Keratinocyte (primary cell): ENCODE results near the gene RECK. TPM values are rescaled to one million over a fixed set of nuclear protein-coding genes. Genes with fewer than 3 reads are reported as not detected.

Experiments
- DNase-seq: peaks from one replicate; pipeline ENCODE4 v3.0.0-alpha.2; 2011; ENCODE audit warnings: low read depth, missing footprints, low spot score
- FAIRE-seq: peaks from 2 replicates; lab custom pipeline; 2011; peaks lifted over from hg19 to GRCh38; lab: Jason Lieb, UNC
- H2AFZ ChIP-seq: 2 replicates; pipeline ENCODE4 v1.6.0; 2012; ENCODE audit warnings: low read length, control low read depth, inconsistent platforms; ENCODE audit not compliant: control insufficient read depth
- H3K27ac ChIP-seq: 2 replicates; pipeline ENCODE4 v1.5.1; 2011; ENCODE audit warnings: low read length; ENCODE audit not compliant: control insufficient read depth, insufficient read depth
- H3K27me3 ChIP-seq: 3 replicates; pipeline ENCODE4 v1.6.0; 2011; ENCODE audit warnings: low read length; ENCODE audit not compliant: control insufficient read depth, insufficient read depth; ENCODE audit errors: extremely low read depth
- H3K36me3 ChIP-seq, 2 experiments: 2 replicates in 1 of 2; 3 replicates in 1 of 2; pipeline ENCODE4 v1.5.1; 2011; ENCODE audit warnings: low read length in 2 of 2, mild to moderate bottlenecking in 1 of 2; ENCODE audit not compliant: control insufficient read depth in 2 of 2, insufficient read depth in 2 of 2; ENCODE audit errors: extremely low read depth in 1 of 2
- H3K4me1 ChIP-seq: 3 replicates; pipeline ENCODE4 v1.5.1; 2011; ENCODE audit warnings: low read length; ENCODE audit not compliant: control insufficient read depth, insufficient read depth; ENCODE audit errors: extremely low read depth
- H3K4me2 ChIP-seq: 3 replicates; pipeline ENCODE4 v1.6.0; 2011; ENCODE audit warnings: low read depth, low read length; ENCODE audit not compliant: control insufficient read depth, insufficient read depth; ENCODE audit errors: extremely low read depth
- H3K4me3 ChIP-seq, 3 experiments: fragments of 200-600 bp in 1 of 3; sonication (generic) in 1 of 3; 2 replicates in 2 of 3; 3 replicates in 1 of 3; pipeline ENCODE4 v1.5.1; 2011 to 2016; ENCODE audit warnings: low read length in 3 of 3, mild to moderate bottlenecking in 3 of 3, control low read depth in 2 of 3, inconsistent platforms in 1 of 3, low read depth in 1 of 3, mixed read lengths in 1 of 3, mixed run types in 1 of 3, moderate library complexity in 1 of 3; ENCODE audit not compliant: control insufficient read depth in 2 of 3, insufficient read depth in 2 of 3; ENCODE audit errors: extremely low read depth in 1 of 3
- H3K79me2 ChIP-seq: 2 replicates; pipeline ENCODE4 v1.6.0; 2012; ENCODE audit warnings: low read length; ENCODE audit not compliant: control insufficient read depth, insufficient read depth
- H3K9ac ChIP-seq: 3 replicates; pipeline ENCODE4 v1.6.0; 2011; ENCODE audit warnings: low read length; ENCODE audit not compliant: control insufficient read depth, insufficient read depth; ENCODE audit errors: extremely low read depth
- H3K9me1 ChIP-seq: 3 replicates; pipeline ENCODE4 v1.6.0; 2011; ENCODE audit warnings: low read length; ENCODE audit not compliant: control insufficient read depth, insufficient read depth; ENCODE audit errors: extremely low read depth
- H3K9me3 ChIP-seq: 2 replicates; pipeline ENCODE4 v1.5.1; 2012; ENCODE audit warnings: low read depth, low read length; ENCODE audit not compliant: control insufficient read depth
- H4K20me1 ChIP-seq: 3 replicates; pipeline ENCODE4 v1.6.0; 2011; ENCODE audit warnings: low read length; ENCODE audit not compliant: control insufficient read depth, insufficient read depth; ENCODE audit errors: extremely low read depth
- EZH2 ChIP-seq: IDR thresholded peaks from one replicate; pipeline ENCODE4 v1.6.1; 2012; ENCODE audit warnings: inconsistent platforms, mild to moderate bottlenecking, low read length, moderate library complexity
- dilution Hi-C: fragments of 300-500 bp; cut with MboI; formaldehyde crosslinking; loops from one replicate; pipeline ENCODE4 v1.7.0; 2020; ENCODE audit warnings: low sequenced_read_pairs; ENCODE audit not compliant: extremely low pct_ligation_motif_present
- polyA plus RNA-seq, 5 experiments: library from polyadenylated mRNA; depleted of rRNA in 3 of 5; stranded (reverse) in 3 of 5; stranded (forward) in 1 of 5; unstranded in 1 of 5; fragments of >200 nt; gene quantifications; 1 replicate in 1 of 5; 2 replicates in 3 of 5; 3 replicates in 1 of 5; pipeline versions ENCODE4 v1.2.1 to v1.2.3, GENCODE V29; 2011 to 2012; ENCODE audit warnings: missing spikeins in 2 of 5, low read depth in 1 of 5, low replicate concordance in 1 of 5
- TF ChIP-seq, protein P1 (sequence below), 3 experiments: IDR thresholded peaks in 1 of 3; conservative IDR thresholded peaks in 1 of 3; optimal IDR thresholded peaks in 1 of 3; 2 replicates in 2 of 3; 3 replicates in 1 of 3; pipeline versions ENCODE3 to v1.5.1; 2011; ENCODE audit warnings: low read length in 3 of 3, mild to moderate bottlenecking in 3 of 3, moderate library complexity in 2 of 3, control low read depth in 1 of 3, inconsistent platforms in 1 of 3; ENCODE audit not compliant: insufficient read depth in 2 of 3; ENCODE audit errors: extremely low read depth in 1 of 3

Gene RECK
- polyA plus RNA-seq, 1 donor (not counting 4 experiments of a cell fraction or from before 2014, with no cell fraction given) = 4.6 TPM

DNA sequence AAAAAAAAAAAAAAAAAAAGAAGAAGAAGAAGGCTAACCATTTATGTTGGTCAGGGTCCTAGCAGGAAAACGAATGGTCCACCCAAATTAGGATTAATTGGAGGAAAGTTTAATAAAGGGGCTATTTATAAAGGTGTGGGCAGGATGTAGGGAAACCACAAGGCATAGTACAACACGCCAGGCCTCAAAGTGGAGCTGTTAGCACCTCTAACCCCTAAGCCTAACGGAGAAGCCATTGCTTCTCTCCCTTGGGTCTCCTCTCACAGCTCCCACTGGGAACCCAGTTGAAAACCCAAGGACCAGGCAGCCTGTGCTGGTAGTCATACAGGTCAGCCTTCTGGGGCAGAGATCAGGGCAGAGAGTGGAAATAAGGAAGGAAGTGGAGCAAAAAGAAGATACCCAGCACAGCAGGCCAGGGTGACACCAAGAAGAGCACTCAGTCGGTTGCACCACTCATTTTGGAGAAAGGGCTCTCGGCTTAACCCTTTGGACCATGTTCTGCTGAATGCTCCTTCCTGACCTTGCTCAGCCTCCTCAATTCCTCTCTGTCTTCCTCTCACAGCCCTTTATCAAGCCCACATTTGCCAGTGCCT is 91.0 kb downstream of the RECK start:
- DNase-seq (no peak), FAIRE-seq (no peak)
- no peak overlapping the region for H3K27ac ChIP-seq
- peaks cover 6% of the 10 kb centered on the region for H3K4me1 ChIP-seq
- no peaks in the 10 kb centered on the region for H3K9me1 ChIP-seq
- H3K27me3 ChIP-seq = no peaks in the 10 kb centered on the region
- H3K4me2 ChIP-seq = no peak overlapping the region
- H3K4me3 ChIP-seq = no peak overlapping the region
- H3K36me3 ChIP-seq = peaks cover 0 to 2% of the 10 kb centered on the region in 2 experiments
- no peaks in the 10 kb centered on the region for H3K9me3 ChIP-seq
- TF ChIP-seq, protein P1, sequence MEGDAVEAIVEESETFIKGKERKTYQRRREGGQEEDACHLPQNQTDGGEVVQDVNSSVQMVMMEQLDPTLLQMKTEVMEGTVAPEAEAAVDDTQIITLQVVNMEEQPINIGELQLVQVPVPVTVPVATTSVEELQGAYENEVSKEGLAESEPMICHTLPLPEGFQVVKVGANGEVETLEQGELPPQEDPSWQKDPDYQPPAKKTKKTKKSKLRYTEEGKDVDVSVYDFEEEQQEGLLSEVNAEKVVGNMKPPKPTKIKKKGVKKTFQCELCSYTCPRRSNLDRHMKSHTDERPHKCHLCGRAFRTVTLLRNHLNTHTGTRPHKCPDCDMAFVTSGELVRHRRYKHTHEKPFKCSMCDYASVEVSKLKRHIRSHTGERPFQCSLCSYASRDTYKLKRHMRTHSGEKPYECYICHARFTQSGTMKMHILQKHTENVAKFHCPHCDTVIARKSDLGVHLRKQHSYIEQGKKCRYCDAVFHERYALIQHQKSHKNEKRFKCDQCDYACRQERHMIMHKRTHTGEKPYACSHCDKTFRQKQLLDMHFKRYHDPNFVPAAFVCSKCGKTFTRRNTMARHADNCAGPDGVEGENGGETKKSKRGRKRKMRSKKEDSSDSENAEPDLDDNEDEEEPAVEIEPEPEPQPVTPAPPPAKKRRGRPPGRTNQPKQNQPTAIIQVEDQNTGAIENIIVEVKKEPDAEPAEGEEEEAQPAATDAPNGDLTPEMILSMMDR (optimal IDR thresholded peaks at IDR 0.05 in 1 of 3, IDR thresholded peaks at IDR 0.05 in 1 of 3, conservative IDR thresholded peaks at IDR 0.05 in 1 of 3; ENCODE audit: extremely low read depth in 1 of 3, insufficient read depth in 2 of 3, low read length in 3 of 3) = no peak
- no peak for TF ChIP-seq EZH2
- no peaks in the 10 kb centered on the region for H3K79me2 ChIP-seq
- no peak overlapping the region for H3K9ac ChIP-seq
- no peaks in the 10 kb centered on the region for H4K20me1 ChIP-seq
- H2AFZ ChIP-seq = no peak overlapping the region
- dilution Hi-C loops = no loop called here

DNA sequence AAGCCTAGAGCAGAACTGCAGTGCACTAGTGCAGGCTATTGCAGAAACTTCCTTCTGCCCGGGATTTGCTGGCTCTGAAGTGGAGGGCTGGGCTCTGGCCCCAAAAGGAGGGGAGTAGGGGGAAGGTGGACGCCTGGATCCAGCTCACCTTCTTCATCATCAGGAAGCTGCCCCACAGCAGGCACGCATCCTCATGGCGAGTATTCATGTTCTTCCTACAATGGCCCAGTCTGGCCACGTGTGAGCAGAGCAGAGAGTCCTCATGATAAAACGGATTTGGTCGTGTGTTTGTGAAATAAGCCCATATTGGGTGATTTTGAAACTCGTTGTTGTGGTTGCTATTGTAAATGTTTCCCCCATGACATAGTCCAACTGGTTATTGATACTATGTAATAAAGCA is 91.6 kb downstream of the RECK start:
- Histone ChIP-seq H2AFZ (no peak overlapping the region), H3K4me1 (peaks cover 6% of the 10 kb centered on the region), H3K4me2 (no peak overlapping the region), H4K20me1 (no peaks in the 10 kb centered on the region), H3K27me3 (no peaks in the 10 kb centered on the region), H3K4me3 (no peak overlapping the region), H3K27ac (no peak overlapping the region), H3K79me2 (no peaks in the 10 kb centered on the region), H3K9ac (no peak overlapping the region), H3K36me3 (peaks cover 0 to 2% of the 10 kb centered on the region in 2 experiments), H3K9me3 (no peaks in the 10 kb centered on the region), H3K9me1 (no peaks in the 10 kb centered on the region)
- DNase-seq (no peak), FAIRE-seq (no peak)
- no peak for TF ChIP-seq EZH2
- TF ChIP-seq, protein P1 (optimal IDR thresholded peaks at IDR 0.05 in 1 of 3, IDR thresholded peaks at IDR 0.05 in 1 of 3, conservative IDR thresholded peaks at IDR 0.05 in 1 of 3; ENCODE audit: extremely low read depth in 1 of 3, insufficient read depth in 2 of 3, low read length in 3 of 3) = no peak
- dilution Hi-C loops = no loop called here
